ENCODE results near the gene MYH7. TPM values are rescaled to one million over a fixed set of nuclear protein-coding genes. Genes with fewer than 3 reads are reported as not detected.

MYH7 gene
- polyA plus RNA-seq, 2 of the 4 experiments (the other 2 are of a cell fraction), result not detected

- CTCF ChIA-PET, result interaction anchor here (1.0 kb wide), 1 partner anchor 34 kb away, joined by 6 read pairs; no protein-coding TSS in a partner anchor
- Histone ChIP-seq H3K9me3 (no peaks in the 10 kb centered on the region), H3K4me1 (no peaks in the 10 kb centered on the region), H3K27ac (no peak overlapping the region), H3K4me2 (no peak overlapping the region), H3K4me3 (no peak overlapping the region)
- DNase-seq (ENCODE audit: low read depth in 1 of 2, low spot score in 1 of 2) (no peak), ATAC-seq (no peak), FAIRE-seq (no peak)
- POLR2A ChIA-PET, result no interaction called here
- WGBS (ENCODE audit: missing lambda C conversion rate), result 66% methylated on average over 16 of the region's 16 CpGs
- TF ChIP-seq BHLHE40 (IDR thresholded peaks at IDR 0.05; ENCODE audit: low read depth, low read length), result no peak
- no peak for TF ChIP-seq EP300 (IDR thresholded peaks at IDR 0.05)
- TF ChIP-seq CBX8 (IDR thresholded peaks at IDR 0.05), result no peak
- no peak for TF ChIP-seq PHF8 (IDR thresholded peaks at IDR 0.05; ENCODE audit: borderline replicate concordance, low read depth)
- no peak for TF ChIP-seq CBX2 (IDR thresholded peaks at IDR 0.05; ENCODE audit: borderline replicate concordance, low read depth)
- TF ChIP-seq ELK1 (IDR thresholded peaks at IDR 0.05; ENCODE audit: low read depth, low read length), result no peak
These were observed 21.8 kb downstream of the MYH7 start for GRCh38 chr14:23413681-23414080.

- no peak for DNase-seq (ENCODE audit: low read depth in 1 of 2, low spot score in 1 of 2)
- TF ChIP-seq PHF8 (IDR thresholded peaks at IDR 0.05; ENCODE audit: borderline replicate concordance, low read depth) (no peak), FOSL2 (IDR thresholded peaks at IDR 0.05) (no peak), FOSL2 (CRISPR knock-in tag; IDR thresholded peaks at IDR 0.05) (no peak), CBX2 (IDR thresholded peaks at IDR 0.05; ENCODE audit: borderline replicate concordance, low read depth) (no peak), TFCP2L1 (CRISPR knock-in tag; IDR thresholded peaks at IDR 0.05) (no peak), KDM5A (IDR thresholded peaks at IDR 0.05) (no peak)
- no peak for ATAC-seq
- POLR2A ChIA-PET, result no interaction called here
- Histone ChIP-seq H3K4me2 (no peak overlapping the region), H3K27ac (no peak overlapping the region), H3K4me1 (no peaks in the 10 kb centered on the region), H3K9me3 (no peaks in the 10 kb centered on the region), H3K4me3 (no peak overlapping the region)
- CTCF ChIA-PET, result interaction anchor here (0.8 to 1.2 kb wide), 3 partner anchors 27 to 117 kb away, joined by 3 to 6 read pairs (median 3); no protein-coding TSS in a partner anchor
- FAIRE-seq, result no peak
- 49% methylated on average over 13 of the region's 14 CpGs for WGBS (ENCODE audit: missing lambda C conversion rate)
These were observed 23.6 kb downstream of the MYH7 start for GRCh38 chr14:23411563-23412525.

- Histone ChIP-seq H3K4me1 (no peaks in the 10 kb centered on the region), H3K4me3 (no peak overlapping the region), H3K4me2 (no peak overlapping the region), H3K27ac (no peak overlapping the region), H3K9me3 (no peaks in the 10 kb centered on the region)
- ATAC-seq (no peak), FAIRE-seq (no peak), DNase-seq (ENCODE audit: low read depth in 1 of 2, low spot score in 1 of 2) (no peak)
- no peak for TF ChIP-seq FOSB (CRISPR knock-in tag; IDR thresholded peaks at IDR 0.05)
- TF ChIP-seq MYC (IDR thresholded peaks at IDR 0.05; ENCODE audit: borderline replicate concordance, low read length), result no peak
- no peak for TF ChIP-seq SREBF2 (IDR thresholded peaks at IDR 0.05)
- no peak for TF ChIP-seq JUNB (IDR thresholded peaks at IDR 0.05)
- no peak for TF ChIP-seq E2F6 (IDR thresholded peaks at IDR 0.05; ENCODE audit: borderline replicate concordance, low read depth)
- TF ChIP-seq MAFK (IDR thresholded peaks at IDR 0.05; ENCODE audit: partially characterized antibody), result no peak
- TF ChIP-seq NFE2L2 (conservative IDR thresholded peaks at IDR 0.05; ENCODE audit: low read length), result no peak
- TF ChIP-seq CEBPB (IDR thresholded peaks at IDR 0.05), result no peak
- CTCF ChIA-PET, result no interaction called here
- POLR2A ChIA-PET, result no interaction called here
- 35% methylated on average over 12 of the region's 14 CpGs for WGBS (ENCODE audit: missing lambda C conversion rate)
These were observed 25.4 kb downstream of the MYH7 start for GRCh38 chr14:23409966-23410635.

All from A549 (cell line).